HG03575 (cell line): Measurements from ENCODE around the gene CRAMP1.

Experiments
- ATAC-seq: cut with Tn5 transposase; IDR thresholded peaks from one replicate; pipeline ENCODE4 v1.9.1; 2021; ENCODE audit not compliant: unreplicated experiment, insufficient number of reproducible peaks, low FRiP score; ENCODE audit errors: extremely low read depth

The CRAMP1 gene

GRCh38 chr16:1723450-1724147, 111.4 kb downstream of the CRAMP1 start:
- ATAC-seq, result no peak

DNA sequence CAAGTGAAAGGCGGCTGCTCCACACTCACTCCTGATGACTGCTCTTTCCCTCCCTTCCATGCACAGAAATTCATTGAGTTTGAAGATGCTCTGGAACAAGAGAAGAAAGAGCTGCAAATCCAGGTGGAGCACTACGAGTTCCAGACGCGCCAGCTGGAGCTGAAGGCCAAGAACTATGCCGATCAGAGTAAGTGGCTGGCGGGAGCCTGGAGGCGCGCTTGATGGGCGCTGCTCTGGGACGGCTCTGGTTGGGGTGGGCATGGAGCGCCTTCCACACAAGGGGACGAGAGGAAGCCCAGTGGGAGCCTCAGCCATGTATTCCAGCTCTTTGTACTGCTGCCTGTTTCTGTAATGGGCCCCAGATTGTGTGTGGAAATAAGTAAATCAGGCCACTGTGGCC, 112.3 kb downstream of the CRAMP1 start:
- no peak for ATAC-seq

DNA sequence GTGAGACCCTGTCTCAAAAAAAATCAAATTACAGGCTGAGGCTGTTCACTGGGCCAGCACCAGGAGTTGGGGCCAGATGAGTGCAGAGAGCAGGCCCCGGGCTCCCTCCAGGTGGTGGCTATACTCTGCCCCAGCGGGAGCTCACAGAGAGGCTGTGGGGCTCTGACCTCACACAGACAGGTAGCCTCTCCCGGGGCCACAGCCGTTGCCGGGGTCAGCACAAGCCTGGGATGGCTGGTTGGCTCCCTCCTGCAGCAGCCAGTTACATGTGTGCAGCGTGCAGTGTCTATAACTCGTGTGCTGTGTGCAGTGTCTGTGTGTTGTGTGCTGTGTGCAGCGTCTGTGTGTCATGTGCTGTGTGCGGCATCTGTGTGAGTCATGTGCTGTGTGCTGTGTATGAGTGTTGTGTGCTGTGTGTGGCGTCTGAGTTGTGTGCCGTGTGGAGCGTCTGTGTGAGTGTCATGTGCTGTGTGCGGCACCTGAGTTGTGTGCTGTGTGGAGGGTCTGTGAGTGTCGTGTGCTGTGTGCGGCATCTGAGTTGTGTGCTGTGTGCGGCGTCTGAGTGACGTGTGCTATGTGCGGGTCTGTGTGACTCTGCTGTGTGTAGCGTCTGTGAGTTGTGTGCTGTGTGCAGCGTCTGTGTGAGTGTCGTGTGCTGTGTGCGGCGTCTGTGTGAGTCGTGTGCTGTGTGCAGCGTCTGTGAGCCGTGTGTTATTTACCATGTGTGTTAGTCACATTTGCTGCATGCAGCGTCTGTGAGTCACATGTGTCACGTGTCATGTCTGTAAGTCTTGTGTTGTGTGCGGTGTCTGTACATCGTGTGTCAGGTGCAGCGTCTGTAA, 114.7 kb downstream of the CRAMP1 start:
- ATAC-seq, result no peak
